ENCODE measurements around the gene NPAS4. TPM values are rescaled to one million over a fixed set of nuclear protein-coding genes. Genes with fewer than 3 reads are reported as not detected.

The NPAS4 gene
- total and polyA plus RNA-seq, 2 of the 13 experiments (the other 11 are each of a cell fraction or from before 2014, with no cell fraction given): not detected

DNA sequence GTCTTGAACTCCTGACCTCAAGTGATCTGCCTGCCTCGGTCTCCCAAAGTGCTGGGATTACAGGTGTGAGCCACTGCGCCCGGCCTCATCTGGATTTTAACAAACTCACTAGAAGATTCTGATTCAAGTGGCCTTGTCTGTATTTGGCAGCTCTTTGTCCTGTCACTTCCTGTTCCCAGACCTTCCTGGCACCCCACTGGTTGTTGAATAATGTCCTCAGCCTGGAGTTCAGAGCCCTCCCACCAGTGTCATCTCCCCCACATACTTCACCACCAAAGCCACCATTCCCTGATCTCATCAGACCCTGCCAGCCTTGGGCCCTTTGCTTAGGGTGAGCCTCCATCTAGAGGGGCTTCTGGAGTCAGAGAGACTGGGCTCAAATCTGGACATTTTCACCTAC, 49.2 kb downstream of the NPAS4 start:
- H3K27ac ChIP-seq (ENCODE audit: extremely low read length, insufficient read depth, low read length): no peak overlapping the region
- in situ Hi-C loops (cut with HindIII; ENCODE audit: extremely low pct_ligation_motif_present, low pct_unique_long_range_greater_than_20kb): no loop called here
- H3K4me3 ChIP-seq (replicated peaks in 1 of 3; ENCODE audit: insufficient read depth in 1 of 3, low read depth in 2 of 3, low read length in 3 of 3): no peak overlapping the region
- FAIRE-seq (no peak), ATAC-seq (no peak), DNase-seq (ENCODE audit: low spot score) (no peak)
- no peaks in the 10 kb centered on the region for H3K79me2 ChIP-seq (ENCODE audit: insufficient read depth, low read length)
- ChIA-PET POLR2A (interaction anchor here (1.0 to 1.3 kb wide), 2 partner anchors 10 kb away, joined by 5 to 11 read pairs; partner anchors contain the start of gene DPP3), CTCF (ENCODE audit: low intra/inter-chr PET ratio, low total read pairs) (no interaction called here)
- WGBS (ENCODE audit: low lambda C conversion rate): 87% methylated on average over 3 of the region's 3 CpGs
- intact Hi-C loops (cut with micrococcal nuclease; ENCODE audit: unreplicated experiment): no loop called here
- H4K20me1 ChIP-seq (ENCODE audit: insufficient read depth, low read length): no peaks in the 10 kb centered on the region; the same call in 1 of the 2 replicates
- no peak overlapping the region for H2AFZ ChIP-seq (ENCODE audit: low read length)
- no peak overlapping the region for H3K4me2 ChIP-seq (ENCODE audit: low read depth, low read length)
- no peak for TF ChIP-seq RARG (CRISPR knock-in tag; IDR thresholded peaks at IDR 0.05; ENCODE audit: low read depth)
- no peak for TF ChIP-seq ZNF563 (CRISPR knock-in tag; IDR thresholded peaks at IDR 0.05)
- TF ChIP-seq MXD4 (CRISPR knock-in tag; IDR thresholded peaks at IDR 0.05): no peak
- TF ChIP-seq RORA (CRISPR knock-in tag; IDR thresholded peaks at IDR 0.05): no peak
- TF ChIP-seq FOXK1 (CRISPR knock-in tag; IDR thresholded peaks at IDR 0.05; ENCODE audit: borderline replicate concordance, low read depth): no peak
- no peak for TF ChIP-seq ZNF451 (CRISPR knock-in tag; IDR thresholded peaks at IDR 0.05)
- no peak for TF ChIP-seq CBX2 (IDR thresholded peaks at IDR 0.05; ENCODE audit: low read depth, low read length)
- no peak for TF ChIP-seq CBX2 (CRISPR knock-in tag; IDR thresholded peaks at IDR 0.05; ENCODE audit: low read depth)
- TF ChIP-seq MAZ (IDR thresholded peaks at IDR 0.05; ENCODE audit: borderline replicate concordance, low read depth, low read length): no peak
- no peak for TF ChIP-seq MAZ (CRISPR knock-in tag; IDR thresholded peaks at IDR 0.05; ENCODE audit: low read depth)
- no peak for TF ChIP-seq ZNF605 (CRISPR knock-in tag; IDR thresholded peaks at IDR 0.05)
- TF ChIP-seq NFE2L2 (IDR thresholded peaks at IDR 0.05; ENCODE audit: low read length): no peak
- TF ChIP-seq, protein P1, sequence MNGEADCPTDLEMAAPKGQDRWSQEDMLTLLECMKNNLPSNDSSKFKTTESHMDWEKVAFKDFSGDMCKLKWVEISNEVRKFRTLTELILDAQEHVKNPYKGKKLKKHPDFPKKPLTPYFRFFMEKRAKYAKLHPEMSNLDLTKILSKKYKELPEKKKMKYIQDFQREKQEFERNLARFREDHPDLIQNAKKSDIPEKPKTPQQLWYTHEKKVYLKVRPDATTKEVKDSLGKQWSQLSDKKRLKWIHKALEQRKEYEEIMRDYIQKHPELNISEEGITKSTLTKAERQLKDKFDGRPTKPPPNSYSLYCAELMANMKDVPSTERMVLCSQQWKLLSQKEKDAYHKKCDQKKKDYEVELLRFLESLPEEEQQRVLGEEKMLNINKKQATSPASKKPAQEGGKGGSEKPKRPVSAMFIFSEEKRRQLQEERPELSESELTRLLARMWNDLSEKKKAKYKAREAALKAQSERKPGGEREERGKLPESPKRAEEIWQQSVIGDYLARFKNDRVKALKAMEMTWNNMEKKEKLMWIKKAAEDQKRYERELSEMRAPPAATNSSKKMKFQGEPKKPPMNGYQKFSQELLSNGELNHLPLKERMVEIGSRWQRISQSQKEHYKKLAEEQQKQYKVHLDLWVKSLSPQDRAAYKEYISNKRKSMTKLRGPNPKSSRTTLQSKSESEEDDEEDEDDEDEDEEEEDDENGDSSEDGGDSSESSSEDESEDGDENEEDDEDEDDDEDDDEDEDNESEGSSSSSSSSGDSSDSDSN (CRISPR knock-in tag; IDR thresholded peaks at IDR 0.05): no peak
- no peak for TF ChIP-seq SMYD3 (CRISPR knock-in tag; IDR thresholded peaks at IDR 0.05)
- no peak for TF ChIP-seq SRSF1 (optimal IDR thresholded peaks at IDR 0.05; ENCODE audit: low read depth, low read length)
- TF ChIP-seq BRCA1 (CRISPR knock-in tag; IDR thresholded peaks at IDR 0.05): no peak
- TF ChIP-seq, protein P2, sequence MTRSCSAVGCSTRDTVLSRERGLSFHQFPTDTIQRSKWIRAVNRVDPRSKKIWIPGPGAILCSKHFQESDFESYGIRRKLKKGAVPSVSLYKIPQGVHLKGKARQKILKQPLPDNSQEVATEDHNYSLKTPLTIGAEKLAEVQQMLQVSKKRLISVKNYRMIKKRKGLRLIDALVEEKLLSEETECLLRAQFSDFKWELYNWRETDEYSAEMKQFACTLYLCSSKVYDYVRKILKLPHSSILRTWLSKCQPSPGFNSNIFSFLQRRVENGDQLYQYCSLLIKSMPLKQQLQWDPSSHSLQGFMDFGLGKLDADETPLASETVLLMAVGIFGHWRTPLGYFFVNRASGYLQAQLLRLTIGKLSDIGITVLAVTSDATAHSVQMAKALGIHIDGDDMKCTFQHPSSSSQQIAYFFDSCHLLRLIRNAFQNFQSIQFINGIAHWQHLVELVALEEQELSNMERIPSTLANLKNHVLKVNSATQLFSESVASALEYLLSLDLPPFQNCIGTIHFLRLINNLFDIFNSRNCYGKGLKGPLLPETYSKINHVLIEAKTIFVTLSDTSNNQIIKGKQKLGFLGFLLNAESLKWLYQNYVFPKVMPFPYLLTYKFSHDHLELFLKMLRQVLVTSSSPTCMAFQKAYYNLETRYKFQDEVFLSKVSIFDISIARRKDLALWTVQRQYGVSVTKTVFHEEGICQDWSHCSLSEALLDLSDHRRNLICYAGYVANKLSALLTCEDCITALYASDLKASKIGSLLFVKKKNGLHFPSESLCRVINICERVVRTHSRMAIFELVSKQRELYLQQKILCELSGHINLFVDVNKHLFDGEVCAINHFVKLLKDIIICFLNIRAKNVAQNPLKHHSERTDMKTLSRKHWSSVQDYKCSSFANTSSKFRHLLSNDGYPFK (CRISPR knock-in tag; IDR thresholded peaks at IDR 0.05; ENCODE audit: borderline replicate concordance): no peak
- TF ChIP-seq ZNF230 (CRISPR knock-in tag; IDR thresholded peaks at IDR 0.05): no peak
- TF ChIP-seq, protein P3, sequence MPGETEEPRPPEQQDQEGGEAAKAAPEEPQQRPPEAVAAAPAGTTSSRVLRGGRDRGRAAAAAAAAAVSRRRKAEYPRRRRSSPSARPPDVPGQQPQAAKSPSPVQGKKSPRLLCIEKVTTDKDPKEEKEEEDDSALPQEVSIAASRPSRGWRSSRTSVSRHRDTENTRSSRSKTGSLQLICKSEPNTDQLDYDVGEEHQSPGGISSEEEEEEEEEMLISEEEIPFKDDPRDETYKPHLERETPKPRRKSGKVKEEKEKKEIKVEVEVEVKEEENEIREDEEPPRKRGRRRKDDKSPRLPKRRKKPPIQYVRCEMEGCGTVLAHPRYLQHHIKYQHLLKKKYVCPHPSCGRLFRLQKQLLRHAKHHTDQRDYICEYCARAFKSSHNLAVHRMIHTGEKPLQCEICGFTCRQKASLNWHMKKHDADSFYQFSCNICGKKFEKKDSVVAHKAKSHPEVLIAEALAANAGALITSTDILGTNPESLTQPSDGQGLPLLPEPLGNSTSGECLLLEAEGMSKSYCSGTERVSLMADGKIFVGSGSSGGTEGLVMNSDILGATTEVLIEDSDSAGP (CRISPR knock-in tag; IDR thresholded peaks at IDR 0.05; ENCODE audit: borderline replicate concordance): no peak
- no TSS peak for BruUV-seq (replicated peaks)
- H3K4me1 ChIP-seq (ENCODE audit: insufficient read depth, low read length): peaks cover 23% of the 10 kb centered on the region
- H3K27me3 ChIP-seq (ENCODE audit: control insufficient read depth in 1 of 2, insufficient read depth in 2 of 2, low read length in 2 of 2): peaks cover 0 to 9% of the 10 kb centered on the region in 2 experiments; a peak in 2 of 5 replicates
- H3K9ac ChIP-seq (ENCODE audit: insufficient read depth, low read depth, low read length): no peak overlapping the region
- peaks cover 0 to 2% of the 10 kb centered on the region in 2 experiments; a peak in 3 of 5 replicates for H3K36me3 ChIP-seq (replicated peaks in 1 of 2; ENCODE audit: control insufficient read depth in 1 of 2, insufficient read depth in 2 of 2, low read length in 2 of 2)
- no peaks in the 10 kb centered on the region for H3K9me3 ChIP-seq (ENCODE audit: low read length)

Data from HepG2 (cell line).